ENCODE data around the gene AGFG1.

Gene AGFG1

GRCh38 chr2:227486688-227487087, 14.7 kb downstream of the AGFG1 start:
- no peak for TF ChIP-seq CTCF (IDR thresholded peaks at IDR 0.05; ENCODE audit: control extremely low read depth, extremely low read depth, low read depth, missing control alignments)
- CTCF ChIA-PET: no interaction called here

GRCh38 chr2:227488045-227488444, 16.1 kb downstream of the AGFG1 start:
- ChIA-PET POLR2A (no interaction called here), CTCF (interaction anchor here (0.7 to 1.1 kb wide), 4 partner anchors 10 to 26 kb away, joined by 3 to 4 read pairs (median 3); no protein-coding TSS in a partner anchor)
- no peak for DNase-seq (ENCODE audit: extremely low spot score)
- TF ChIP-seq CTCF (IDR thresholded peaks at IDR 0.05; ENCODE audit: control extremely low read depth, extremely low read depth, low read depth, missing control alignments): no peak

More at GRCh38 chr2:227486688-227487087, 14.7 kb downstream of the AGFG1 start:
- POLR2A ChIA-PET: no interaction called here
- DNase-seq (ENCODE audit: extremely low spot score): no peak

- no peak for DNase-seq (ENCODE audit: extremely low spot score)
- no peak for TF ChIP-seq CTCF (IDR thresholded peaks at IDR 0.05; ENCODE audit: control extremely low read depth, extremely low read depth, low read depth, missing control alignments)
- CTCF ChIA-PET: interaction anchor here (0.9 to 2.3 kb wide), 4 partner anchors 11 to 27 kb away, joined by 3 to 6 read pairs (median 6); no protein-coding TSS in a partner anchor
- POLR2A ChIA-PET: no interaction called here
Observed at GRCh38 chr2:227491386-227491785, 19.4 kb downstream of the AGFG1 start.

GRCh38 chr2:227493524-227493923, 21.6 kb downstream of the AGFG1 start:
- ChIA-PET CTCF (interaction anchor here (2.3 kb wide), 1 partner anchor 24 kb away, joined by 6 read pairs; no protein-coding TSS in a partner anchor), POLR2A (no interaction called here)
- no peak for TF ChIP-seq CTCF (IDR thresholded peaks at IDR 0.05; ENCODE audit: control extremely low read depth, extremely low read depth, low read depth, missing control alignments)
- DNase-seq (ENCODE audit: extremely low spot score): no peak

GRCh38 chr2:227497158-227497557, 25.2 kb downstream of the AGFG1 start:
- DNase-seq (ENCODE audit: extremely low spot score): no peak
- no peak for TF ChIP-seq CTCF (IDR thresholded peaks at IDR 0.05; ENCODE audit: control extremely low read depth, extremely low read depth, low read depth, missing control alignments)
- ChIA-PET POLR2A (no interaction called here), CTCF (interaction anchor here (1.4 kb wide), 1 partner anchor 28 kb away, joined by 3 read pairs; no protein-coding TSS in a partner anchor)

GRCh38 chr2:227499627-227500300, 27.8 kb downstream of the AGFG1 start:
- no peak for DNase-seq (ENCODE audit: extremely low spot score)
- POLR2A ChIA-PET: no interaction called here
- no peak for TF ChIP-seq CTCF (IDR thresholded peaks at IDR 0.05; ENCODE audit: control extremely low read depth, extremely low read depth, low read depth, missing control alignments)
- CTCF ChIA-PET: interaction anchor here (0.8 to 1.3 kb wide), 6 partner anchors 14 to 55 kb away, joined by 3 to 5 read pairs (median 3); no protein-coding TSS in a partner anchor

All from GM10248 (cell line).